Fibroblast of villous mesenchyme (primary cell): ENCODE measurements around the gene IPCEF1. TPM values are rescaled to one million over a fixed set of nuclear protein-coding genes. Genes with fewer than 3 reads are reported as not detected.
"Not testable (repeated sequence)": the region's sequence is repeated elsewhere in the genome, so short reads cannot be mapped to it uniquely, and the experiment has no call there.

ENCODE experiments used
- DNase-seq: peaks from one replicate; pipeline ENCODE4 v3.0.0-alpha.2; 2010; ENCODE audit warnings: low read depth
- H3K4me3 ChIP-seq: 2 replicates; pipeline ENCODE4 v1.5.1; 2011; ENCODE audit warnings: low read depth, mild to moderate bottlenecking, low read length
- total RNA-seq: library from RNA; depleted of rRNA; stranded (reverse); fragments of >200 nt; gene quantifications from 2 replicates; pipeline ENCODE4 v1.2.3, GENCODE V29; 2012
- TF ChIP-seq, protein P1 (sequence below): IDR thresholded peaks from 2 replicates; pipeline ENCODE4 v1.5.1; 2012; ENCODE audit warnings: low read depth, mild to moderate bottlenecking, low read length; ENCODE audit not compliant: insufficient read depth

Gene IPCEF1
- total RNA-seq, 1 donor = 0.86 TPM

DNA sequence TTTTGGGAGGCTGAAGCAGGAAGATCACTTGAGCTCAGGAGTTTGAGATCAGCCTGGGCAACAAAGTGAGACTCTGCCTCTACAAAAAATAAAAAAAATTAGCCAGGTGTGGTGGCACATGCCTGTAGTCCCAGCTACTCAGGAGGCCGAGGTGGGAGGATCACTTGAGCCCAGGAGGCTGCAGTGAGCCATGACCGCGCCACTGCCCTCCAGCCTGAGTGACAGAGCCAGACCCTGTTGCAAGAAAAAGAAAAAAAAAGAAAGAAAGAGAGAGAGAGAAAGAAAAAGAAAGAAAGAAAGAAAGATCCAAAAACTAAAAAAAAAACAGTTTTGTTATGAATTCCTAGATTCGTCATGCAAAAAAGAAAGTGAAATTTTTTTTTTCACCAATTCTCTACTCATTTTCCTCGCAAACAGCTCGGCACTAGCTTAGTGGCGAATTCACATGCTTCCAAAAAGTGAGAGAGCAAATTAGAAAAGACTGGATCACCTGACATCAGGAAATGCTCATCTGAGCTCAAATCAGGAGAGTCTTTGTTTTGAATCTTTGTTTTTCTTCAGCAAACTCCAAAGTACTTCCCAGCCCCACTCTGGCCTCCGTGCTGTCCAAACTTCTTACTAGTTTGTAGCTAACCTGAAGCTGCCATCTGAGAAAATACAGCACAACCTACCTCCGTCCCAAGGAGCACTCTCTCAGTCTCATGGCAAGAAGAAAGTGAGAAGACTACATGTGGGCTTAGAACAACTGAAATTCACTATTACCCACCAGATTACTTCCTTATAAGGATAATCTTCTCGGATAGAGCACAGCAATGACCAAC lies 27.0 kb downstream of the IPCEF1 start:
- DNase-seq = peak; percentile 17
- TF ChIP-seq, protein P1, sequence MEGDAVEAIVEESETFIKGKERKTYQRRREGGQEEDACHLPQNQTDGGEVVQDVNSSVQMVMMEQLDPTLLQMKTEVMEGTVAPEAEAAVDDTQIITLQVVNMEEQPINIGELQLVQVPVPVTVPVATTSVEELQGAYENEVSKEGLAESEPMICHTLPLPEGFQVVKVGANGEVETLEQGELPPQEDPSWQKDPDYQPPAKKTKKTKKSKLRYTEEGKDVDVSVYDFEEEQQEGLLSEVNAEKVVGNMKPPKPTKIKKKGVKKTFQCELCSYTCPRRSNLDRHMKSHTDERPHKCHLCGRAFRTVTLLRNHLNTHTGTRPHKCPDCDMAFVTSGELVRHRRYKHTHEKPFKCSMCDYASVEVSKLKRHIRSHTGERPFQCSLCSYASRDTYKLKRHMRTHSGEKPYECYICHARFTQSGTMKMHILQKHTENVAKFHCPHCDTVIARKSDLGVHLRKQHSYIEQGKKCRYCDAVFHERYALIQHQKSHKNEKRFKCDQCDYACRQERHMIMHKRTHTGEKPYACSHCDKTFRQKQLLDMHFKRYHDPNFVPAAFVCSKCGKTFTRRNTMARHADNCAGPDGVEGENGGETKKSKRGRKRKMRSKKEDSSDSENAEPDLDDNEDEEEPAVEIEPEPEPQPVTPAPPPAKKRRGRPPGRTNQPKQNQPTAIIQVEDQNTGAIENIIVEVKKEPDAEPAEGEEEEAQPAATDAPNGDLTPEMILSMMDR = no peak
- peak overlapping the region; percentile 38 for H3K4me3 ChIP-seq

DNA sequence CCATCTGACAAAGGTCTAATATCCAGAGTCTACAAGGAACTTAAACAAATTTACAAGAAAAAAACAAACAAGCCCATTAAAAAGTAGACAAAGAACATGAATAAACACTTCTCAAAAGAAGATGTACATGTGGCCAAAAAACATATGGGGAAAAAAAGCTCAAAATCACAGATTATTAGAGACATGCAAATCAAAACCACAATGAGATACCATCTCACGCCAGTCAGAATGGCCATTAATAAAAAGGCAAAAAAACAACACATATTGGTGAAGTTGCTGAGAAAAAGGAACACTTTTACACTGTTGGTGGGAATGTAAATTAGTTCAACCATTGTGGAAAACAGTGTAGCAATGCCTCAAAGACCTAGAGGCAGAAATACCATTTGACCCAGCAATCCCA lies 29.3 kb downstream of the IPCEF1 start:
- DNase-seq, H3K4me3 ChIP-seq: not testable (repeated sequence)

DNA sequence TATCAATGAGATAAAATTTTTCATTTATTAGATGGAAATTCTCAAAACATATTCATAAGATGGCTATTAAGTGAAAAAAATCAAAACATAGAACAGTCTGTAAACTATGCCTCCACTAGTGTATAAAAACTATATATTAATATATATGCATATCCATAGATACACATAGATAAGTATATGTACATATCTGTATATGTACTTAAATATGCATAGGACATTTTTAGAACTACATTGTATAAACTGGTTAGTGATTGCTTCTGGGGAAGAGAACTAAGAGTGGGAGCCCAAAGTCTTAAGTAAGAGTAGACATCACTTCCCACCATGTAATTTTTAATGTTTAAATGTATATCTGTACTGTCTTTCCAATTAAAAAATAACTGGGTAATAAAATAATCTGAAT lies 31.5 kb downstream of the IPCEF1 start:
- no peak overlapping the region for H3K4me3 ChIP-seq
- TF ChIP-seq, protein P1 = no peak
- no peak for DNase-seq

DNA sequence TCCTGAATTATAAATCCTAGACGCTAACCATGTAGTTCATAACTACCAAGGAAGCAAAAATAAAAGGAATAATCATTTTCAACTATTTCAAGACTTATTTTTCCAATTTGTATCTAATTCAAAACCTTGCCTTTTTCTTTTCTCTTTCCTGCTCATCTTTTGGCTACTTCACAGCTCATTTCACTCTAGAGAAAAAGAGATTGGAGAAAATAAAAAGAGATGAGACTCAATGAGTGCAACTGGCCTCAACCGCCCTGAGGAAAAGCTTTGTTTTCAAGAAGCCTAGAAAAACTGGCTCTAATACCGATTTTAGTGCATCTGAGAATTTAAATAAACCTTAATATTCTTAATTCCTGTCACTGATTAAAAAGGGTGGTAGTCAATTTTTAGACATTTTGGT lies 36.4 kb downstream of the IPCEF1 start:
- H3K4me3 ChIP-seq = no peak overlapping the region
- TF ChIP-seq, protein P1 = no peak
- DNase-seq = no peak

DNA sequence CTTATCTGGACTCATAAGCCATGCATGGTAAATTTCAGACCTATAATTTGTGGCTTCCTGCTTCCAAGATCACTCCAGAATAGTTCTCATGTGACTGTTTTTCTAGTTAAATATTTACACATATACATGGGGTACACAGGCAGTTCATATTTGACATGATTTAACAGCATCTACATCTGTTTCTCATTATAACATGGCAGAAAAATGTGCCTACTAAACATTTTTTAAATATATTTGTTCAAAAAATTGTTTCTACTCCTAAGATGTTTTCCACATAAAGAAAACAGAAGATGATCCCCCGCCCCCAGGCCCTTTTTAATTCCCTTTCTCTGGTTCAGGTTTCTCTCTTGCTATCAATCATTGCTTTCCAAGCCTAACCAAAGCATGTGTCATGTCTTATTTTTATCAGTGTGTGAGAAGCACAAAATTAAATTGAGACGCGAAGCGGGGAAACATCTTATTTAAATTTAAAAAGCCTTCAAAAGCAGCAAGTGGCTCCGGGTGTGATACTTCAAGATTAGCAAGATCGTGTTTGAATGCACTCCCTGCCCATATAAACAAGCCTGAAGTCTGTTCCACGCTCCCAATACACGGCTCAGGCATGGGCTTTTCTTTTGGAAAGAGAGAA lies 37.3 kb downstream of the IPCEF1 start:
- TF ChIP-seq, protein P1 = no peak
- DNase-seq = peak; percentile 95
- peak overlapping the region; percentile 29 for H3K4me3 ChIP-seq

DNA sequence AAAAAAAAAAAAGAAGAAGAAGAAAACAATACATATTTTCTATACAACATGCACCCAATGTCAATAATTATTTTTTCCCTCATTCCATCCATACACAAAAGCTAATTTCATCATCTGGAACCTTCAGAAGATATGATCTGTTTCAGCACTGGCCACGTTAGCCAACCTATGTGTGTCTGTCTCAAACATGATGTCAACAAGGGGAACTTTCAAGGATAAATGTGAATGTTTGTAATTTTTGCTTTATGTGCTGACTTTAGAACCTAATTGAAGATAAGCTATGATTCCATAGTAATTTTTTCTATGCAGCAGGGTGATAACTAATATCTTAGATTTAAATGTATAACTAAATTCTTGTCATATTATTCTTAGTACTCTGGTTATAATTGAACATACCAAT lies 37.9 kb downstream of the IPCEF1 start:
- TF ChIP-seq, protein P1 = no peak
- peak; percentile 81 for DNase-seq
- no peak overlapping the region for H3K4me3 ChIP-seq

DNA sequence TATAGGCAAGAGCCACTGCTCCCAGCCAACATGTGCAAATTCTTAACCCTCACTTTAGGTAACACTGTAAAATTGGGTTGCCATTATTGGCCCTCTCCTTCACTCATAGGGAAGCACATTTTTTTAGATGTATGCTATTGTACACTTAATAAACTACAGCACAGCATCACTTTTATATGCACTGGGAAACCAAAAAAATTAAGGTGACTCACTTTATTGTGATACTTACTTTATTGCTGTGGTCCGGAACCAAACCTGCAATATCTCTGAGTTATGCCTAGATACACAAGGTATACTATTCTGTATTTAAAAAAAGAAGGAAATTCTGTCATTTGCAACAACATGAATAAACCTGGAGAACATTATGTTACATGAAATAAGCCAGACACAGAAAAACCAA lies 40.5 kb downstream of the IPCEF1 start:
- no peak for DNase-seq
- H3K4me3 ChIP-seq = no peak overlapping the region
- TF ChIP-seq, protein P1 = no peak
